Placental epithelial cell (primary cell): Measurements from ENCODE around the gene INCENP. TPM values are rescaled to one million over a fixed set of nuclear protein-coding genes. Genes with fewer than 3 reads are reported as not detected.

Experiments
- total RNA-seq: library from RNA; depleted of rRNA; stranded (reverse); fragments of >200 nt; gene quantifications from 2 replicates; pipeline ENCODE4 v1.2.3, GENCODE V29; 2012

The INCENP gene
- total RNA-seq = 19.6 and 27.8 TPM in 2 replicates

DNA sequence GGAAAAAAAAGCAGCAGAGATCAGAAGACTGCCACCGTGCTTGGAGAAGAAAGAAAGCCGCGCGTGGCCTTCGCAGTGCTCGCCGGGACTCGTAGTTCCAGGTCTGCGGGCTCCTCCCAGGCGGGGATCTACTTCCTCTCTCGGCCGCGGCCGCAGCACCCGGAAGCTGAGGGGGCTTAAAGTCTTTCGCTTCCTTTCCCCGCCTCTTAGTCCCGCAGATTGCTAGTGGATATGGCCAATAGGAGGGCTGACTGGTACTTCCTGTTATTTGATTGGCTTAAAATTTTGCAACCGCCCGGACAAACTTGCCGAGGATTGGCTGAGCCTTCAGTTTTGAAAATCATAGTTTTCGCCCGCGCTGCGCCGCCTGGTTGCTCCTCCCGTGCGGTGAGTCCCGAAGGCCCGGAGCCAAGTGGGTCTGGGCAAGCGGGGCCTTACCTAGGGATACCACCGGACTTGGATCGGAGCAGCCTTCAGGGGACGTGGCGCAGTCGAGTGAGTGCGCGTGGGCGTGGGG is at the start of gene INCENP:
Gene INCENP, plus strand, starts transcription at position 343 of the 517 bp plus-strand sequence. CDS start 4,151 bp downstream, outside the sequence.

DNA sequence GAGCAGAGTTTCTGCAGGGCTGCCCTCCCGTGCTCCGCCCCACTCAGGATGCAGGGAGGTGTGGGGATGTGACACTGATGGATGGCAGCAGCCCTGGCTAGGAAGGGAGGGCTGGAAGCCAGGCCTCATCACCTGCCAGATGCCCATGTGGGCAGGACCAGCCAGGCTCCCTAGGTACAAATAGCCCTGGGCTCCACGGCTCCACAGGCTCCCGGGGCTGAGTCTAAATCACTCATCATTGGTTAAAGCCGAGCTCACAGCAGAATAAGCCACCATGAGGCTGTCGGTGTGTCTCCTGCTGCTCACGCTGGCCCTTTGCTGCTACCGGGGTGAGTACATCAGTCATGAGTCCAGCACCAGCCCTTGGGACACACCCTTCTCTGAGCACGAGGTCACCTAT is 66.2 kb downstream of the INCENP start, which contains the start of gene SCGB1D1:
Gene SCGB1D1, plus strand, starts transcription at position 206 of the 400 bp plus-strand sequence. Its CDS starts 69 bp downstream, at position 275.

Other genes with a start within 250 kb of the INCENP start
- gene FADS3, start 232.5 kb upstream of the INCENP start, total RNA-seq = 4.0 and 5.1 TPM in 2 replicates
- gene RAB3IL1, start 206.4 kb upstream of the INCENP start, total RNA-seq = 0.79 TPM in 1 of 2 replicates, not detected in the other
- under 0.01 and 0.11 TPM in 2 replicates for gene BEST1, start 173.7 kb upstream of the INCENP start, total RNA-seq
- gene FTH1, start 156.4 kb upstream of the INCENP start, total RNA-seq = 180 and 397 TPM in 2 replicates
- gene SCGB1D1, start 66.2 kb downstream of the INCENP start, total RNA-seq = not detected in 2 replicates
- not detected in 2 replicates for gene SCGB2A1, start 84.7 kb downstream of the INCENP start, total RNA-seq
- gene SCGB1D2, start 118.2 kb downstream of the INCENP start, total RNA-seq = not detected in 2 replicates
- not detected in 2 replicates for gene SCGB2A2, start 146.1 kb downstream of the INCENP start, total RNA-seq
- gene SCGB1D4, start 175.1 kb downstream of the INCENP start, total RNA-seq = not detected in 2 replicates
- not detected in 2 replicates for gene ASRGL1, start 213.4 kb downstream of the INCENP start, total RNA-seq